K562 (cell line): ENCODE results near the gene ELL3. TPM values are rescaled to one million over a fixed set of nuclear protein-coding genes. Genes with fewer than 3 reads are reported as not detected.

Source experiments
- CBX3 ChIP-seq, 2 experiments: IDR thresholded peaks; 1 replicate in 1 of 2; 2 replicates in 1 of 2; pipeline ENCODE4 v1.6.1; 2012; ENCODE audit warnings: inconsistent platforms in 2 of 2, low read length in 2 of 2, borderline replicate concordance in 1 of 2, control low read depth in 1 of 2
- IFI16 ChIP-seq: fragments of 250-450 bp; sonication (Bioruptor Pico); IDR thresholded peaks from 2 replicates; pipeline ENCODE4 v2.1.2; 2022; ENCODE audit warnings: mild to moderate bottlenecking, inconsistent platforms
- KLF13 ChIP-seq: fragments of 450-650 bp; IDR thresholded peaks from 2 replicates; pipeline ENCODE4 v1.6.1; 2016; ENCODE audit warnings: missing genetic modification characterization, low read depth, mild to moderate bottlenecking, missing compliant biosample characterization, moderate library complexity, borderline replicate concordance
- KLF16 ChIP-seq: IDR thresholded peaks from 2 replicates; pipeline ENCODE4 v1.6.1; 2016; ENCODE audit warnings: antibody characterized with exemption
- L3MBTL2 ChIP-seq: fragments of 450-650 bp; IDR thresholded peaks from 2 replicates; pipeline ENCODE4 v1.6.1; 2016; ENCODE audit warnings: mild to moderate bottlenecking, moderate library complexity
- MAZ ChIP-seq, 2 experiments: fragments of 450-650 bp in 1 of 2; sonication (generic) in 1 of 2; formaldehyde crosslinking; IDR thresholded peaks in 1 of 2; conservative IDR thresholded peaks in 1 of 2; 2 replicates each; pipeline versions ENCODE4 v1.4.0 to v1.5.0; 2020; ENCODE audit warnings: mild to moderate bottlenecking in 1 of 2, missing genetic modification reagents in 1 of 2
- MTA3 ChIP-seq: fragments of 450-650 bp; formaldehyde crosslinking; IDR thresholded peaks from 2 replicates; pipeline ENCODE4 v1.6.1; 2017; ENCODE audit warnings: mild to moderate bottlenecking, borderline replicate concordance
- NFIC ChIP-seq: fragments of 450-650 bp; IDR thresholded peaks from 2 replicates; pipeline ENCODE4 v1.6.1; 2017; ENCODE audit warnings: mild to moderate bottlenecking, inconsistent platforms
- SREBF2 ChIP-seq: sonication (generic); formaldehyde crosslinking; IDR thresholded peaks from 2 replicates; pipeline ENCODE4 v1.4.0; 2020; ENCODE audit warnings: mild to moderate bottlenecking, missing genetic modification reagents
- ZNF316 ChIP-seq: fragments of 450-650 bp; IDR thresholded peaks from 2 replicates; pipeline ENCODE4 v1.6.1; 2016
- ZNF436 ChIP-seq: fragments of 250-450, 450-650 bp; sonication (Bioruptor Pico); formaldehyde crosslinking; IDR thresholded peaks from 2 replicates; pipeline ENCODE4 v1.7.0; 2020; ENCODE audit warnings: mild to moderate bottlenecking
- ZNF79 ChIP-seq: fragments of 250-450 bp; sonication (Bioruptor Pico); IDR thresholded peaks from 2 replicates; pipeline ENCODE4 v1.4.0; 2020; ENCODE audit warnings: low read depth, mild to moderate bottlenecking, moderate library complexity
- polyA plus RNA-seq, 8 experiments: library from polyadenylated mRNA; depleted of rRNA in 4 of 8; stranded (reverse) in 5 of 8; unstranded in 3 of 8; fragments of >200 nt; fragmentation: Nextera tagmentation in 2 of 8; fragmentation: Illumina TruSeq in 1 of 8; extraction: Ambion mirVana in 2 of 8; extraction: Trizol in 1 of 8; gene quantifications; 2 replicates each; pipeline versions ENCODE4 v1.2.1 to v1.2.3, GENCODE V29; 2011 to 2014; ENCODE audit warnings: inconsistent platforms in 1 of 8, missing spikeins in 1 of 8
- total RNA-seq, 7 experiments: library from RNA; depleted of rRNA in 6 of 7; stranded (reverse); fragments of >200 nt in 6 of 7; fragmentation: Illumina TruSeq in 2 of 7; extraction: Trizol in 2 of 7; gene quantifications; 2 replicates each; pipeline versions ENCODE4 v1.2.1 to v1.2.3, GENCODE V29; 2011 to 2021; ENCODE audit warnings: low replicate concordance in 1 of 7
- TF ChIP-seq, protein P1 (sequence below): fragments of 250-450 bp; sonication (Bioruptor Pico); IDR thresholded peaks from 2 replicates; pipeline ENCODE4 v1.5.1; 2021; ENCODE audit warnings: mild to moderate bottlenecking
- TF ChIP-seq, protein P2 (sequence below): sonication (generic); formaldehyde crosslinking; IDR thresholded peaks from 2 replicates; pipeline ENCODE4 v1.9.0; 2022; ENCODE audit warnings: mild to moderate bottlenecking, missing genetic modification reagents
- TF ChIP-seq, protein P3 (sequence below), 2 experiments: fragments of 450-650 bp; conservative IDR thresholded peaks; 2 replicates each; pipeline ENCODE4 v1.6.1; 2017; ENCODE audit warnings: mild to moderate bottlenecking in 2 of 2, moderate library complexity in 2 of 2
- TF ChIP-seq, protein P4 (sequence below): IDR thresholded peaks from 2 replicates; pipeline ENCODE4 v1.6.1; 2011; ENCODE audit warnings: borderline replicate concordance, low read depth, mild to moderate bottlenecking, moderate library complexity, low read length; ENCODE audit not compliant: insufficient read depth, poor library complexity, severe bottlenecking
- TF ChIP-seq, protein P5 (sequence below), 2 experiments: fragments of 250-450 bp in 1 of 2; fragments of 450-650 bp in 1 of 2; sonication (Bioruptor Pico) in 1 of 2; IDR thresholded peaks; 2 replicates each; pipeline versions ENCODE4 v1.6.1 to v1.8.0; 2016 to 2021; ENCODE audit warnings: mild to moderate bottlenecking in 2 of 2, moderate library complexity in 2 of 2, missing compliant biosample characterization in 1 of 2, missing genetic modification characterization in 1 of 2
- TF ChIP-seq, protein P6 (sequence below): fragments of 250-450 bp; sonication (Bioruptor Pico); IDR thresholded peaks from 2 replicates; pipeline ENCODE4 v1.8.0; 2021; ENCODE audit warnings: moderate library complexity, mild to moderate bottlenecking, inconsistent platforms

The ELL3 gene
- total and polyA plus RNA-seq, 9 of the 15 experiments (the other 6 are each of a cell fraction or from before 2014, with no cell fraction given) = 0.80 to 5.2 (median 2.6) TPM

DNA sequence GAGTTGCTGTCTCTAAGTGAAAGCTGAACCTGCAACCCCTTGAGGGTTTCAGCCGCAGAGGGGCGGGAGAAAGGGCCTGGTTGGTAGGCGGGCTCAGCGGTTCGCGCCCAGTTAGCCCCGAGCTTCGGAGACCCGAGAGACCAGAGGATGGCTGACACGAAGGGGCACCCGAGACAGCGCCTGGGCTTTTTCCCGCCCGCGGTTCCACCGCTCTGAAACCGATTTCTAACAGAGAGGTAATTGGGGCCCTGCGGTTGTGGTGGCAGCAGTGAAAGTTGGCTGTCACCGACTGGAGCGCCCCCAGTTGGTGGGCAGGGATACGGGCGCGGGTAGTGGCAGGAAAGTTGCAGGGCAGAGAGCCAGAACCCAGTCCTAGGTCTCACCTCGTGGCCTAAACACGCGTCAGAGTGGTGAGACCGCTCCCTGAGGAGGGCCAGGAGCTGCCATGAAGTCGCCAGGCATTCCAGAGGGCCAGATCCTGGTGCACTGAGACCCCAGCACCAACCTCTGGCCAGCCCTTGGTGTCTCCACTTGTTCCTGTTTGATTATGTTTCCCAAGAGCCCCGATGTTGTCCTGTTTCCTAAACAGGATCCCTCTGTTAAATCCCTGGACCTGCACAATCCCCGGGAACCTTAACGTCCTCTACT lies 625 bp upstream of the ELL3 start (continued):
- TF ChIP-seq, protein P1, sequence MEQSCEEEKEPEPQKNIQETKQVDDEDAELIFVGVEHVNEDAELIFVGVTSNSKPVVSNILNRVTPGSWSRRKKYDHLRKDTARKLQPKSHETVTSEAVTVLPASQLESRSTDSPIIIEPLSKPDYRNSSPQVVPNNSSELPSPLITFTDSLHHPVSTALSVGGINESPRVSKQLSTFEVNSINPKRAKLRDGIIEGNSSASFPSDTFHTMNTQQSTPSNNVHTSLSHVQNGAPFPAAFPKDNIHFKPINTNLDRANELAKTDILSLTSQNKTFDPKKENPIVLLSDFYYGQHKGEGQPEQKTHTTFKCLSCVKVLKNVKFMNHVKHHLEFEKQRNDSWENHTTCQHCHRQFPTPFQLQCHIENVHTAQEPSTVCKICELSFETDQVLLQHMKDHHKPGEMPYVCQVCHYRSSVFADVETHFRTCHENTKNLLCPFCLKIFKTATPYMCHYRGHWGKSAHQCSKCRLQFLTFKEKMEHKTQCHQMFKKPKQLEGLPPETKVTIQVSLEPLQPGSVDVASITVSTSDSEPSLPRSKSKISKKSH (CRISPR knock-in tag) = no peak
- TF ChIP-seq, protein P2, sequence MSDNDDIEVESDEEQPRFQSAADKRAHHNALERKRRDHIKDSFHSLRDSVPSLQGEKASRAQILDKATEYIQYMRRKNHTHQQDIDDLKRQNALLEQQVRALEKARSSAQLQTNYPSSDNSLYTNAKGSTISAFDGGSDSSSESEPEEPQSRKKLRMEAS = peak; percentile 43
- TF ChIP-seq SREBF2 (CRISPR knock-in tag) (no peak), ZNF316 (no peak), KLF16 (no peak), KLF13 (tag) (no peak), MAZ (CRISPR knock-in tag; conservative IDR thresholded peaks at IDR 0.05 in 1 of 2, IDR thresholded peaks at IDR 0.05 in 1 of 2) (0 out of 4 replicates have a peak, but pooled peaks of 1 of the 2 experiments have one; percentile 4), ZNF436 (CRISPR knock-in tag) (no peak), MTA3 (peak; percentile 48; the same call in 1 of the 2 replicates), CBX3 (IDR thresholded peaks at IDR 0.05; ENCODE audit: borderline replicate concordance in 1 of 2, low read length in 2 of 2) (no peak), NFIC (peak; percentile 73), L3MBTL2 (peak; percentile 75), ZNF79 (CRISPR knock-in tag) (no peak), IFI16 (CRISPR knock-in tag) (no peak)
- TF ChIP-seq, protein P3, sequence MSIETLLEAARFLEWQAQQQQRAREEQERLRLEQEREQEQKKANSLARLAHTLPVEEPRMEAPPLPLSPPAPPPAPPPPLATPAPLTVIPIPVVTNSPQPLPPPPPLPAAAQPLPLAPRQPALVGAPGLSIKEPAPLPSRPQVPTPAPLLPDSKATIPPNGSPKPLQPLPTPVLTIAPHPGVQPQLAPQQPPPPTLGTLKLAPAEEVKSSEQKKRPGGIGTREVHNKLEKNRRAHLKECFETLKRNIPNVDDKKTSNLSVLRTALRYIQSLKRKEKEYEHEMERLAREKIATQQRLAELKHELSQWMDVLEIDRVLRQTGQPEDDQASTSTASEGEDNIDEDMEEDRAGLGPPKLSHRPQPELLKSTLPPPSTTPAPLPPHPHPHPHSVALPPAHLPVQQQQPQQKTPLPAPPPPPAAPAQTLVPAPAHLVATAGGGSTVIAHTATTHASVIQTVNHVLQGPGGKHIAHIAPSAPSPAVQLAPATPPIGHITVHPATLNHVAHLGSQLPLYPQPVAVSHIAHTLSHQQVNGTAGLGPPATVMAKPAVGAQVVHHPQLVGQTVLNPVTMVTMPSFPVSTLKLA (conservative IDR thresholded peaks at IDR 0.05) = peak in 1 of 2 experiments; percentile 34; a peak in 1 of 4 replicates
- TF ChIP-seq, protein P4, sequence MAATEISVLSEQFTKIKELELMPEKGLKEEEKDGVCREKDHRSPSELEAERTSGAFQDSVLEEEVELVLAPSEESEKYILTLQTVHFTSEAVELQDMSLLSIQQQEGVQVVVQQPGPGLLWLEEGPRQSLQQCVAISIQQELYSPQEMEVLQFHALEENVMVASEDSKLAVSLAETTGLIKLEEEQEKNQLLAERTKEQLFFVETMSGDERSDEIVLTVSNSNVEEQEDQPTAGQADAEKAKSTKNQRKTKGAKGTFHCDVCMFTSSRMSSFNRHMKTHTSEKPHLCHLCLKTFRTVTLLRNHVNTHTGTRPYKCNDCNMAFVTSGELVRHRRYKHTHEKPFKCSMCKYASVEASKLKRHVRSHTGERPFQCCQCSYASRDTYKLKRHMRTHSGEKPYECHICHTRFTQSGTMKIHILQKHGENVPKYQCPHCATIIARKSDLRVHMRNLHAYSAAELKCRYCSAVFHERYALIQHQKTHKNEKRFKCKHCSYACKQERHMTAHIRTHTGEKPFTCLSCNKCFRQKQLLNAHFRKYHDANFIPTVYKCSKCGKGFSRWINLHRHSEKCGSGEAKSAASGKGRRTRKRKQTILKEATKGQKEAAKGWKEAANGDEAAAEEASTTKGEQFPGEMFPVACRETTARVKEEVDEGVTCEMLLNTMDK = peak; percentile 72
- TF ChIP-seq, protein P5, sequence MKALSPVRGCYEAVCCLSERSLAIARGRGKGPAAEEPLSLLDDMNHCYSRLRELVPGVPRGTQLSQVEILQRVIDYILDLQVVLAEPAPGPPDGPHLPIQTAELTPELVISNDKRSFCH (CRISPR knock-in tag; IDR thresholded peaks at IDR 0.05) = no peak
- TF ChIP-seq, protein P5 (tag; IDR thresholded peaks at IDR 0.05) = 0 out of 2 replicates have a peak, but pooled peaks have one; percentile 25
- TF ChIP-seq, protein P6, sequence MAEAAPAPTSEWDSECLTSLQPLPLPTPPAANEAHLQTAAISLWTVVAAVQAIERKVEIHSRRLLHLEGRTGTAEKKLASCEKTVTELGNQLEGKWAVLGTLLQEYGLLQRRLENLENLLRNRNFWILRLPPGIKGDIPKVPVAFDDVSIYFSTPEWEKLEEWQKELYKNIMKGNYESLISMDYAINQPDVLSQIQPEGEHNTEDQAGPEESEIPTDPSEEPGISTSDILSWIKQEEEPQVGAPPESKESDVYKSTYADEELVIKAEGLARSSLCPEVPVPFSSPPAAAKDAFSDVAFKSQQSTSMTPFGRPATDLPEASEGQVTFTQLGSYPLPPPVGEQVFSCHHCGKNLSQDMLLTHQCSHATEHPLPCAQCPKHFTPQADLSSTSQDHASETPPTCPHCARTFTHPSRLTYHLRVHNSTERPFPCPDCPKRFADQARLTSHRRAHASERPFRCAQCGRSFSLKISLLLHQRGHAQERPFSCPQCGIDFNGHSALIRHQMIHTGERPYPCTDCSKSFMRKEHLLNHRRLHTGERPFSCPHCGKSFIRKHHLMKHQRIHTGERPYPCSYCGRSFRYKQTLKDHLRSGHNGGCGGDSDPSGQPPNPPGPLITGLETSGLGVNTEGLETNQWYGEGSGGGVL (CRISPR knock-in tag) = no peak
